Measurements from ENCODE around the gene BCAS3. TPM values are rescaled to one million over a fixed set of nuclear protein-coding genes. Genes with fewer than 3 reads are reported as not detected.

BCAS3 gene
- total RNA-seq, 1 donor from 2014 or later, result 15.2 TPM

DNA sequence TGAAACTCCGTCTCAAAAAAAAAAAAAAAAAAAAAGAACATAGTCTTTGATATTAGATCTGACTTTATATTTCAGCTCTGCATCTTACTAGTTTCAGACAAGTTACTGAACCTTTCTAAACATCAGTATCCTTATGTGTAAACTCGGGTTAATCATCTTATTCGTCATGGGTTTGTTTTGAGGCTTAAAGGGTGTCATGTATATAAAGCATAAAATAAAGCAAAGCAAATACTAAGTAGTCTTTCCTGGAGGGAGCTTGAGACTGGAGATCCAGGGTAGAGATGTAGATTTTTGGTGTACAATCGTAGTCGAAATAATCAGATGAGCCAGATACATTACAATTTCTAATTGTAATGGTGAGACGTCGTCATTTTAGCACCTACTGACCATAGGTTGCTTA is 7.8 kb downstream of the BCAS3 start:
- DNase-seq (ENCODE audit: low read depth), result no peak
- no peak overlapping the region for H3K4me3 ChIP-seq (ENCODE audit: low read depth, low read length)
- TF ChIP-seq, protein P1, sequence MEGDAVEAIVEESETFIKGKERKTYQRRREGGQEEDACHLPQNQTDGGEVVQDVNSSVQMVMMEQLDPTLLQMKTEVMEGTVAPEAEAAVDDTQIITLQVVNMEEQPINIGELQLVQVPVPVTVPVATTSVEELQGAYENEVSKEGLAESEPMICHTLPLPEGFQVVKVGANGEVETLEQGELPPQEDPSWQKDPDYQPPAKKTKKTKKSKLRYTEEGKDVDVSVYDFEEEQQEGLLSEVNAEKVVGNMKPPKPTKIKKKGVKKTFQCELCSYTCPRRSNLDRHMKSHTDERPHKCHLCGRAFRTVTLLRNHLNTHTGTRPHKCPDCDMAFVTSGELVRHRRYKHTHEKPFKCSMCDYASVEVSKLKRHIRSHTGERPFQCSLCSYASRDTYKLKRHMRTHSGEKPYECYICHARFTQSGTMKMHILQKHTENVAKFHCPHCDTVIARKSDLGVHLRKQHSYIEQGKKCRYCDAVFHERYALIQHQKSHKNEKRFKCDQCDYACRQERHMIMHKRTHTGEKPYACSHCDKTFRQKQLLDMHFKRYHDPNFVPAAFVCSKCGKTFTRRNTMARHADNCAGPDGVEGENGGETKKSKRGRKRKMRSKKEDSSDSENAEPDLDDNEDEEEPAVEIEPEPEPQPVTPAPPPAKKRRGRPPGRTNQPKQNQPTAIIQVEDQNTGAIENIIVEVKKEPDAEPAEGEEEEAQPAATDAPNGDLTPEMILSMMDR (conservative IDR thresholded peaks at IDR 0.05; ENCODE audit: low read depth, low read length), result no peak

DNA sequence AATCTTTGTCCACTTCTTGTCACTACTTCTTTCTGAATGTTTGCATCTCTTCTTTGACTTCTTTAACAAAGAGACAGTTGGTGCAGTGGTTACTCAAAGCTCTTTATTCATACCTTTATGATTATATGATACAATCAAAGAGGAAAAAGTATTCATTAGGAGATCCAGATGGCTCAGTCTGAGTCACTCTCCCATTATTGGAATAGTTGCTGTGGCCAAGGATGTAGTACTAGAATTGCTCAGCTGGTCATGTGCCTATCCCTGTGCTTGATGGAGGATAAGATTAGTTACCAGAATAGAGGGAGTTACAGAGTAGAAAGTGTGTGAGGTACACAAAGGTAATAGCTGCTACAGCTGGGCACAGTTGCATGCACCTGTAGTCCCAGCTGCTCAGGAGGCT is 18.3 kb downstream of the BCAS3 start:
- TF ChIP-seq, protein P1 (conservative IDR thresholded peaks at IDR 0.05; ENCODE audit: low read depth, low read length), result no peak
- no peak overlapping the region for H3K4me3 ChIP-seq (ENCODE audit: low read depth, low read length)
- DNase-seq (ENCODE audit: low read depth), result no peak

DNA sequence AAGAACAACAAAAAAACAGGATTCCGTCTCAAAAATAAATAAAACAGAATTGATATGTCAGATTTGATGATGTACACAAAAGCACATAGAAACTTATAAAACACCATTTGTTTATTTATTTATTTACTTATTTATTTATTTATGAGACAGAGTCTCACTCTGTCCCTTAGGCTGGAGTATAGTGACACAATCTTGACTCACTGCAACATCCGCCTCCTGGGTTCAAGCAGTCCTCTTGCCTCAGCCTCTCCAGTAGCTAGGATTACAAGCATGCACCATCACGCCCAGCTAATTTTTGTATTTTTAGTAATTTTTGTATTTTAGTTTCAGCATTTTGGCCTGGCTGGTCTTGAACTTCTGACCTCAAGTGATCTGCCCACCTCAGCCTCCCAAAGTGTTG is 21.4 kb downstream of the BCAS3 start:
- TF ChIP-seq, protein P1 (conservative IDR thresholded peaks at IDR 0.05; ENCODE audit: low read depth, low read length), result no peak
- no peak for DNase-seq (ENCODE audit: low read depth)
- no peak overlapping the region for H3K4me3 ChIP-seq (ENCODE audit: low read depth, low read length)

DNA sequence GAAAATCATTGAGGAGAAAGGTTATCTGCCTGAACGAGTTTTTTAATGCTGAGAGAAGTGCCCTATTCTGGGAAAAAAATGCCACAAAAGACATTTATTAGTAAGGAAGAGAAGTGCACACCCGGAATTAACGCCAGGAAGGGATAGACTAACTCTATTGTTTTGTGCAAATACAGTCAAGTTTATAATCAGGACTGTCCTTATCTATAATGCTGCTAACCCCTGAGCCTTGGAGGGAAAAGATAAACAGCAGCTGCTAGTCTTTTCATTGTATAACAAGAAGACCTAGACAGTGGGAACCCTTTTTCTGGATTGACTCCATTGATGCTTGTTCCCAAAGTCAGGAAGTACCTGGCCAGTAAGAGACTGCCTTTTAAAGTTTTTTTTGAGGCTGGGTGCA is 26.5 kb downstream of the BCAS3 start:
- TF ChIP-seq, protein P1 (conservative IDR thresholded peaks at IDR 0.05; ENCODE audit: low read depth, low read length), result no peak
- no peak for DNase-seq (ENCODE audit: low read depth)
- H3K4me3 ChIP-seq (ENCODE audit: low read depth, low read length), result no peak overlapping the region

DNA sequence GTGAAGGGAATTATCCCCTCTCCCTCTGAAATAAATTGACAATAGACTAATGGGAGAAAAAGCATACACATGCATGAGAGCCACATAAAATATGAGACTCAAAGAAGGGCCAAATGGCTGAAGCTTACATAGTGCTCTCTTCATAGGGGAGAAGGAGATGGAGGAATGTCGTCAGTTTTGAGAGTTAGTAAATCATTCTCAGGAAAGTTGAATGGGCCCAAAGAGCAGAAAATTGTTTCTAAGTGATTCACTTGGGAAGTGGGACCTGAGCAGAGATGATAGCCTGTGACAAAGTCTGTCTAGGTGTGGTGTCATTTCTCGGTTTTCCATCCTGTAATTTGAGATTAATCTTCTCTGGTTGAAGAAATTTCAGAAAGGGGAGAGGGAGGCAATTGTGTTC is 35.0 kb downstream of the BCAS3 start:
- H3K4me3 ChIP-seq (ENCODE audit: low read depth, low read length), result no peak overlapping the region
- TF ChIP-seq, protein P1 (conservative IDR thresholded peaks at IDR 0.05; ENCODE audit: low read depth, low read length), result no peak
- DNase-seq (ENCODE audit: low read depth), result peak; percentile 71

DNA sequence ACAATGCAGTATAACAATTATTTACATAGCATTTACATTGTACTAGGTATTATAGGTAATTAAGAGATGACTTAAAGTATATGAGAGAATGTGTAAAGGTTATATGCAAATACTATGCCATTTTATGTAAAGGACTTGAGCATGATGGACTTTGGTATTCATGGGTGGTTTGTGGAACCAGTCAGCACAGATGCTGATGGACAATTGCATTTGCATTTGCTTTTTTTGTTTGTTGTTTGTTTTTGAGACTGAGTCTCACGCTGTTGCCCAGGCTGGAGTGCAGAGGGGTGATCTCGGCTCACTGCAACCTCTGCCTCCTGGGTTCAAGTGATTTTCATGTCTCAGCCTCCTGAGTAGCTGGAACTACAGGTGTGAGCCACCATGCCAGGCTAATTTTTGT is 36.0 kb downstream of the BCAS3 start:
- TF ChIP-seq, protein P1 (conservative IDR thresholded peaks at IDR 0.05; ENCODE audit: low read depth, low read length), result no peak
- H3K4me3 ChIP-seq (ENCODE audit: low read depth, low read length), result no peak overlapping the region
- no peak for DNase-seq (ENCODE audit: low read depth)

DNA sequence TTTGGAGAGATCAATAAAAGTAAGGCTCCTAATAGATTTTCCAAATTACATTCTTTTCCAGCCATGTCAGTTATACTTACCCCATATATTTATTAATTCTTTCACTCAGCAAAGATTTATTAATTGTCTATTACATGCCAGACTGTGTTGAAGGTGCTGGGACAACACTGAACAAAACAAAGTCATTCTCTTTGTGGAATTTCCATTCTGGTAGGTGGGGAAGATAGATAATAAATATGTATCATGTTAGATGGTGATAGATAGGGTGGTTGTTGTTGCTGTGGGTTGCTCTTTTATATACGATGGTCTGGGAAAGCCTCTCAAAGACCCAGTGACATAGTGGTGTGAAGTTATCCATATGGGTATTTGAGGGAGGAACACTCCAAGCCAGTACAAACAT is 39.1 kb downstream of the BCAS3 start:
- TF ChIP-seq, protein P1 (conservative IDR thresholded peaks at IDR 0.05; ENCODE audit: low read depth, low read length), result no peak
- no peak overlapping the region for H3K4me3 ChIP-seq (ENCODE audit: low read depth, low read length)
- no peak for DNase-seq (ENCODE audit: low read depth)
